ENCODE measurements around the gene TAF11. TPM values are rescaled to one million over a fixed set of nuclear protein-coding genes. Genes with fewer than 3 reads are reported as not detected.

The TAF11 gene
- total RNA-seq, 2 donors from 2014 or later, result 24.6 to 27.4 TPM

- no peak overlapping the region for H3K4me3 ChIP-seq
- no peaks in the 10 kb centered on the region for H3K36me3 ChIP-seq
- TF ChIP-seq, protein P1, sequence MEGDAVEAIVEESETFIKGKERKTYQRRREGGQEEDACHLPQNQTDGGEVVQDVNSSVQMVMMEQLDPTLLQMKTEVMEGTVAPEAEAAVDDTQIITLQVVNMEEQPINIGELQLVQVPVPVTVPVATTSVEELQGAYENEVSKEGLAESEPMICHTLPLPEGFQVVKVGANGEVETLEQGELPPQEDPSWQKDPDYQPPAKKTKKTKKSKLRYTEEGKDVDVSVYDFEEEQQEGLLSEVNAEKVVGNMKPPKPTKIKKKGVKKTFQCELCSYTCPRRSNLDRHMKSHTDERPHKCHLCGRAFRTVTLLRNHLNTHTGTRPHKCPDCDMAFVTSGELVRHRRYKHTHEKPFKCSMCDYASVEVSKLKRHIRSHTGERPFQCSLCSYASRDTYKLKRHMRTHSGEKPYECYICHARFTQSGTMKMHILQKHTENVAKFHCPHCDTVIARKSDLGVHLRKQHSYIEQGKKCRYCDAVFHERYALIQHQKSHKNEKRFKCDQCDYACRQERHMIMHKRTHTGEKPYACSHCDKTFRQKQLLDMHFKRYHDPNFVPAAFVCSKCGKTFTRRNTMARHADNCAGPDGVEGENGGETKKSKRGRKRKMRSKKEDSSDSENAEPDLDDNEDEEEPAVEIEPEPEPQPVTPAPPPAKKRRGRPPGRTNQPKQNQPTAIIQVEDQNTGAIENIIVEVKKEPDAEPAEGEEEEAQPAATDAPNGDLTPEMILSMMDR (IDR thresholded peaks at IDR 0.05), result no peak
- H3K27me3 ChIP-seq, result no peaks in the 10 kb centered on the region
- no peak overlapping the region for H3K27ac ChIP-seq
- no peaks in the 10 kb centered on the region for H3K9me3 ChIP-seq
- H3K4me1 ChIP-seq, result no peaks in the 10 kb centered on the region
- no peak overlapping the region for H3K9ac ChIP-seq (ENCODE audit: low read depth in 2 of 2, low read length in 2 of 2)
- intact Hi-C loops (cut with DNase I), result no loop called here
- no peak for DNase-seq
Measured at GRCh38 chr6:34912715-34913464, 25.0 kb upstream of the TAF11 start.

GRCh38 chr6:34911822-34912221, 24.0 kb upstream of the TAF11 start:
- TF ChIP-seq, protein P1 (IDR thresholded peaks at IDR 0.05), result no peak
- H3K9me3 ChIP-seq, result no peaks in the 10 kb centered on the region
- H3K27ac ChIP-seq, result no peak overlapping the region
- intact Hi-C loops (cut with DNase I), result no loop called here
- H3K4me3 ChIP-seq, result no peak overlapping the region
- no peaks in the 10 kb centered on the region for H3K27me3 ChIP-seq
- H3K9ac ChIP-seq (ENCODE audit: low read depth in 2 of 2, low read length in 2 of 2), result no peak overlapping the region
- no peaks in the 10 kb centered on the region for H3K4me1 ChIP-seq
- DNase-seq, result no peak
- H3K36me3 ChIP-seq, result no peaks in the 10 kb centered on the region

DNA sequence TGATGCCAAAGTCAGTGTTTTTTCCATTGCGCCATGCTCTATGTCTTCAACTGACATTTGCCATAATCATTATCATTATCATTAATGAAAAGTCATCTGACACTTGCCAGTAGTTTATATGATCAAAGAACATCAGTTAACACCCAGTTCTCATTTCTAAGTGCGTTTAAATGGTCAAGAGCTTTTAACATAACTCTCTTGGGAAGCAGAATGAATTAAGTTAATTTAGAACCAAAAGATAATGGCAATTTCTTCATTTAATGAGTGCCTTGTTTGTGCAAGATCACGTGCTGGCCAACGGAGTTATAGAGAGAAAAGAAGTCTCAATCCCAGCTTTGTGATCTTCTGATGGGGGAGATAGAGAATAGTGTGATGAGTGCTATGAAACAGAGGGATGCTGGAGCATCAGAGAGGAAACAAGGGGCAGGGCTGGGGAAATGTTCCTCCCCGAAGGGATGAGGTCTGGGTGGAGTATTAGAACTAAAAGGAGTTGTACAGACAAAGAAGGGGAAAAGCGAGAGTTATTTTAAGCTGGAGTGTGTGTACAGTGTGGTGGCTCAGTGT, 21.6 kb upstream of the TAF11 start:
- Histone ChIP-seq H3K36me3 (no peaks in the 10 kb centered on the region), H3K4me1 (no peaks in the 10 kb centered on the region), H3K27ac (no peak overlapping the region), H3K9me3 (no peaks in the 10 kb centered on the region), H3K4me3 (no peak overlapping the region), H3K9ac (ENCODE audit: low read depth in 2 of 2, low read length in 2 of 2) (no peak overlapping the region), H3K27me3 (no peaks in the 10 kb centered on the region)
- intact Hi-C loops (cut with DNase I), result no loop called here
- TF ChIP-seq, protein P1 (IDR thresholded peaks at IDR 0.05), result no peak
- no peak for DNase-seq

GRCh38 chr6:34908194-34908593, 20.4 kb upstream of the TAF11 start:
- Histone ChIP-seq H3K4me3 (no peak overlapping the region), H3K27me3 (no peaks in the 10 kb centered on the region), H3K9me3 (no peaks in the 10 kb centered on the region), H3K27ac (no peak overlapping the region), H3K9ac (ENCODE audit: low read depth in 2 of 2, low read length in 2 of 2) (no peak overlapping the region), H3K36me3 (no peaks in the 10 kb centered on the region), H3K4me1 (no peaks in the 10 kb centered on the region)
- intact Hi-C loops (cut with DNase I), result no loop called here
- TF ChIP-seq, protein P1 (IDR thresholded peaks at IDR 0.05), result no peak
- no peak for DNase-seq

GRCh38 chr6:34906826-34907225, 19.0 kb upstream of the TAF11 start:
- no peaks in the 10 kb centered on the region for H3K9me3 ChIP-seq
- H3K27me3 ChIP-seq, result no peaks in the 10 kb centered on the region
- no peaks in the 10 kb centered on the region for H3K4me1 ChIP-seq
- intact Hi-C loops (cut with DNase I), result no loop called here
- H3K9ac ChIP-seq (ENCODE audit: low read depth in 2 of 2, low read length in 2 of 2), result no peak overlapping the region
- TF ChIP-seq, protein P1 (IDR thresholded peaks at IDR 0.05), result no peak
- DNase-seq, result no peak
- H3K36me3 ChIP-seq, result no peaks in the 10 kb centered on the region
- H3K4me3 ChIP-seq, result no peak overlapping the region
- no peak overlapping the region for H3K27ac ChIP-seq
